ENCODE data around the gene CORO2A.
"Not testable (repeated sequence)": the region's sequence is repeated elsewhere in the genome, so short reads cannot be mapped to it uniquely, and the experiment has no call there.

Gene CORO2A

DNA sequence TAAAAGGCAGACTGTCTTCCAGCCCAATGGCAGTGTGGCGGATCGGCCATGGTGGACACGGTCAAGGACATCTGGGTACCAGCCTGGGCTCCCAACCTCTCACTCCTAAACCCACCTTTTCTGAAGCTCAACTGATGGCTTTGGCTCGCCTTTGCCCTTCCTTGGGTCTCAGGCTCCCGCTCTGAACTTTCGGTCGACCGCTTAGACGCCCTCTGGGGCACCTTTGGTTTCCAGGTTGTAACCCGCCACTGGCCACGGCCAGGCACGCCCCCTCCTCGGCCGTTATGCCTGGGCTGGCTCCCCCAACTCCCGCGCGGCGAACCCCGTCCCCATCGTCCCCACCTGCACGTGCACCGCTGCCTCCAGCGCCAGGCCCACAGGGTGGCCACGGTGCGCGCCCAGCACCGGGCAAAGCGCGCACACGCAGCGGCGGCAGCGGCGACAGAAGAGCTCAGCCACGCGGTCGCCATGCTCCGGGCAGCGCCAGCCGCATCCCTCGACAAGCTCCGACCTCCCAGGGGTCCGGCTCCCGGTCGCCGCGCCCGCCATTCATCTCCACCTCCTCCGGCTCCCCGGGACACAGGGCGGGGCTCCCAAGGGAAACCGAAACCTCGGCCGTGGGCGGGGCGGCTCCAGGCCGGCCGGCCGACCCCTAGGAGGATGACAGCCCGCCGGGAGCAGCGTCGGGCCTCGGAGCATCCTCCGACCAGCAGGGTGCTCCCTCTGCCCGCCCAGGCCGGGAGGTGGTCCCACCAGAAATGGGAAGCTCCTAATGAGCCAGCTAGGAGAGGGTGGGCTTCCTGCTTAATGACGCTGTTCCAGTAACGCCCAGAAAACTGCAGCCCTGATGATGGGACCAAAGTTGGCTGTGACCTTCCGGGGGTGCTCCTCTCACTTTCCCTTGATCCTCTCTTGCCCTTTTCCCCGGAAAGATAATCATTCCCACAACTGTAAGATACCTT lies 73.5 kb downstream of the CORO2A start, which contains the start of gene TRIM14:
Gene TRIM14 (minus strand): TSS at position 583 of the 962 bp plus-strand sequence. CDS start 34 bp downstream, at position 549.
- TF ChIP-seq POU2F2 (IDR thresholded peaks at IDR 0.05; ENCODE audit: low read depth, low read length) (no peak), POLR2A (IDR thresholded peaks at IDR 0.05; ENCODE audit: low read depth, low read length) (0 out of 2 replicates have a peak, but pooled peaks have one; percentile 13), PAX5 (IDR thresholded peaks at IDR 0.05; ENCODE audit: insufficient read depth, low read length, severe bottlenecking) (peak; percentile 19), TAF1 (IDR thresholded peaks at IDR 0.05; ENCODE audit: low read depth, low read length) (peak; percentile 58)
- FAIRE-seq (peak; percentile 90), DNase-seq (ENCODE audit: insufficient read length, low spot score) (peak; percentile 65)

DNA sequence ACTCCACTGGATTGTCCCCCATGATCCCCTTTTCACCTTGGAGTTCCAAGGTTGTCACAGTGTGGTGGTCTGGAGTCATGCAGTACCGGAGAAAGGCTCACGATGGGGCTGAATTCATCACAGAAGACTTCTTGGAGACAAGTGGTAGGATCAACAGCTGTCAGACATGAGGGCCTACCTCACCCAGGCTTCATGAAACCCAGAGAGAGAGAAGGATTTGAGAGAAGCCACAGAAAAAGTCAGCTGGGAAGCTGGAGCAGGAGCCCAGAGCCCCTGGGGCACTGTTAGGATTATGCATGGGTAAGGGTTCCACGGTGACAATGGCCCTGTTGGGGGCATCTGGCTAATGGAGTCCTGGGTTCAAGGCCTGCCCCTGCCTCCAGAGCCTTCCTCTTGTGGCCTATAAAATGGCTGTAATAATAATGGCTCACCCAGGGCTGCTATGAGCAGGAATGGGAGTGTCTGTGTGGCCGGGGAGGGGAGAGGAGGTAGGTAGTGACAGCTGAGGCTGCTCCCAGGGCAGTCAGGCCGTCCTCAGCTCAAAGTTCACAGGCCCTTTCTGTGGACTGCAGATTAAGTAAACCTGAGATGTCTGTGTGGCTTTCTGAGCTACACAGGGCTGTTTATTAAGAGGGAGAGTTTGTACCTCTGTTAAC lies 74.3 kb downstream of the CORO2A start:
- FAIRE-seq: peak; percentile 71
- no peak for TF ChIP-seq POU2F2 (IDR thresholded peaks at IDR 0.05; ENCODE audit: low read depth, low read length)
- no peak for TF ChIP-seq POLR2AphosphoS5 (IDR thresholded peaks at IDR 0.05; ENCODE audit: low read depth, low read length)
- DNase-seq (ENCODE audit: insufficient read length, low spot score): no peak

DNA sequence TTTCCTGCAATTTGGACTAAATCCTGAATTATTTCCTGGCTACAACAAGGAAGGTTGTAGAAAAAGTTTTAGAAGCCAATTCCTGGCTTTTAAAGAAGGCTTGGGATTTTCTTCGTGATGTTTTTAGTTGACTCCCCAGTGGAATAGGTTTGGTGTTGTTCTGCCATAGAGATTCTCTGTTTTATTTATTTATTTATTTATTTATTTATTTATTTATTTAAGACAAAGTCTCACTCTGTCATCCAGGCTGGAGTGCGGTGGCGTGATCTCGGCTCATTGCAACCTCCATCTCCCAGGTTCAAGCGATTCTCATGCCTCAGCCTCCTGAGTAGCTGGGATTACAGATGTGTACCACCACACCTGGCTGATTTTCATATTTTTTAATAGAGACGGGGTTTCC lies 75.3 kb downstream of the CORO2A start:
- DNase-seq (ENCODE audit: insufficient read length, low spot score); FAIRE-seq: not testable (repeated sequence)

DNA sequence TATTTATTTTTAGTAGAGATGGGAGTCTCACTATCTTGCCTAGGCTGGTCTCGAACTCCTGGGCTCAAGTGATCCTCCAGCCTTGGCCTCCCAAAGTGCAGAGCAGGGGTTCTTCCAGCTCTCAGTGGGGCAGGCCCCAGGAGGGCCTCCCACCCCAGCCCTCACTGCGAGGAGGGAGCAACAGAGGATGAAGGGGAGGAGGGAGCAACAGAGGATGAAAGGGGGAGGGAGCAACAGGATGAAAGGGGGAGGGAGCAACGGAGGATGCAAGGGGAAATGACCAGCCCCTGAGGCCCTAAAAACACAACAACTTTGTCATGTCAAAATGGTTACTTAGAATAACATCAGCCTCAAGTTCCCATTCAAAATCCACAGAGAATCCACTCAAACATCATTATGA lies 83.4 kb downstream of the CORO2A start:
- no peak for DNase-seq (ENCODE audit: insufficient read length, low spot score)
- TF ChIP-seq SPI1 (IDR thresholded peaks at IDR 0.05; ENCODE audit: low read depth, low read length): no peak
- no peak for TF ChIP-seq TAF1 (IDR thresholded peaks at IDR 0.05; ENCODE audit: low read depth, low read length)
- TF ChIP-seq POLR2AphosphoS5 (IDR thresholded peaks at IDR 0.05; ENCODE audit: low read depth, low read length): no peak
- no peak for TF ChIP-seq POU2F2 (IDR thresholded peaks at IDR 0.05; ENCODE audit: low read depth, low read length)
- peak; percentile 9 for FAIRE-seq

DNA sequence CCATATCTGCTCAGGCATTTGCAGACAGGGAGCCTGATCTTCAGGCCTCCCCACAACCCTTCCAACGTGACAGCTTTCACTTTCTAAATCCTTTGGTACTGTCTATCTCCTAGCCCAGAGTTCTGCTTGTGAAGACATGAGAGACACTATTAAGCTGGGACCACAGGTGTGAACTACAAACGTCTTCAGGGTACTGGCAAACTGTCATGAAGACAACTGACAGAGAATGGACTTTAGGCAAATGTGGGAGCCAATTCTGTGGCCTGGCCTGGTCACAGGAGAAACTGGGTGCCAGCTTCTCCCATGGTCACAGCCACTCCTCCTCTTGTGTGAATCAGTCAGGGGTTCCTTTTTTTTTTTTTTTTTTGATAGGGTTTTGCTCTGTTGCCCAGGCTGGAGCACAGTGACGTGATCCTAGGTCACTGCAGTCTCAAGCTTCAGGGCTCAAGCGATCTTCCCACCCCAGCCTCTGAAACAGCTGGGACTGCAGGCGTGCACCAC lies 83.9 kb downstream of the CORO2A start:
- FAIRE-seq: peak; percentile 51
- no peak for DNase-seq (ENCODE audit: insufficient read length, low spot score)
- TF ChIP-seq POLR2A (IDR thresholded peaks at IDR 0.05; ENCODE audit: low read depth, low read length) (no peak), TAF1 (IDR thresholded peaks at IDR 0.05; ENCODE audit: low read depth, low read length) (no peak), PAX5 (IDR thresholded peaks at IDR 0.05; ENCODE audit: insufficient read depth, low read length, severe bottlenecking) (no peak), SPI1 (IDR thresholded peaks at IDR 0.05; ENCODE audit: low read depth, low read length) (peak; percentile 42; the same call in 1 of the 2 replicates), POU2F2 (IDR thresholded peaks at IDR 0.05; ENCODE audit: low read depth, low read length) (no peak), POLR2AphosphoS5 (IDR thresholded peaks at IDR 0.05; ENCODE audit: low read depth, low read length) (no peak)

DNA sequence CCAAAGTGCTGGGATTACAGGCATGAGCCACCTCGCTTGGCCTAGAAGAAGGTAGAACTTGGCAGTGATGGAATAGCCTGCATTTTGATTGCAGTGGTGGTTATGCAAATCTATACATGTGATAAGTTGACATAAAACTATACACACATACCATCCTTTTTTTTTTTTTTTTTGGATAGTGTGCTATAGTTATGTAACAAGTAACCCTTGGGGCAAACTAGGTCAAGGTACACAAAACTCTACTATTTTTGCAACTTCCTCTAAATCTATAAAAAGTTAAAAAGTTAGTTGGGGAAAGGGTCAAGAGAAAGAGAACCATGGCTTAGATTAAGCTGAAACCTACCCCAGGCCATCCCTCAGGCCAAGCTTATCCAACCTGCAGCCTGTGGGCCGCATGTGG lies 84.5 kb downstream of the CORO2A start:
- DNase-seq (ENCODE audit: insufficient read length, low spot score): no peak
- TF ChIP-seq PAX5 (IDR thresholded peaks at IDR 0.05; ENCODE audit: insufficient read depth, low read length, severe bottlenecking): no peak
- peak; percentile 26 for FAIRE-seq

DNA sequence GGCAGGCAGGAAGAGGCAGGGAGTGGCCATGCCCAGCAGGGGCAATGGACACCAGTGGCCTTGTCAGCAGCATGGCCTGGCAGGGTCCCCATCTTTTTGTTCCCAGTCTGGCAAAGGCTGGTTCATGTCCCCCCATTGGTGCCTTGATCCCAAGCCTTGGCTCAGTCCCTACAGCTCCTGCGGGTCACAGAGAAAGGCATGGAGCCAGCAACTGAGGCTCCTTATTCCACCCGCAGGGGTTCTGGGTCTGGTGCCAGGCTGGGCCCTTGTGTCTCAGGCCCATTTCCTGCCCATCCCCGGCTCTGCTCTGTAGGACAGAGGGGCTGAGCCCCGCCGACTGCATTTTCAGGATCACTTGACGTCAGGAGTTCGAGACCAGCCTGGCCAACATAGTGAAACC lies 87.4 kb downstream of the CORO2A start:
- TF ChIP-seq SPI1 (IDR thresholded peaks at IDR 0.05; ENCODE audit: low read depth, low read length) (no peak), PAX5 (IDR thresholded peaks at IDR 0.05; ENCODE audit: insufficient read depth, low read length, severe bottlenecking) (no peak), TAF1 (IDR thresholded peaks at IDR 0.05; ENCODE audit: low read depth, low read length) (no peak), POLR2AphosphoS5 (IDR thresholded peaks at IDR 0.05; ENCODE audit: low read depth, low read length) (no peak), POLR2A (IDR thresholded peaks at IDR 0.05; ENCODE audit: low read depth, low read length) (no peak)
- DNase-seq (ENCODE audit: insufficient read length, low spot score): no peak
- no peak for FAIRE-seq

DNA sequence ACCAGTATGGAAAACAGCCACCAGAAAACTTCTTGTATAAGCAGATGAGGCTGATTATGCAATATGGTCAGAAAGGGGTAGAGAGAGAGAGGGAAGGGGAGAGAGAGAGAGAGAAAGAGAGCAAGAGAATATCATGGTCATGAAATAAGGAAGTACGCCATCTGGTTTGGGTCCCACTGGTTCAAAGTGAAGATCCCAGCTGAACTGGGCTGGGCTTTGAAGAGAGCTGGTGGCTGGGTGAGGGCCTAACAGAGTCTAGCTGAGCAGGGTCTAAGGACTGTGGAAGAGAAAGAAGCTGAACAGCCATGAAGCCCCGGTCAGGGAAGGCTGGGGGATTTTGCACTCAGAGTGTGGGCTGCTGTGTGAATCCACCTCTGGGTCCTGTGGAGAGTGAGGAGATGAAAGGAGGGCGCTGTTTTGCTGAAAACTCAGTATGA lies 88.0 kb downstream of the CORO2A start:
- FAIRE-seq: peak; percentile 84
- peak; percentile 23; the same call in 1 of the 2 replicates for TF ChIP-seq SPI1 (IDR thresholded peaks at IDR 0.05; ENCODE audit: low read depth, low read length)
- no peak for TF ChIP-seq POLR2AphosphoS5 (IDR thresholded peaks at IDR 0.05; ENCODE audit: low read depth, low read length)
- TF ChIP-seq PAX5 (IDR thresholded peaks at IDR 0.05; ENCODE audit: insufficient read depth, low read length, severe bottlenecking): no peak
- TF ChIP-seq POLR2A (IDR thresholded peaks at IDR 0.05; ENCODE audit: low read depth, low read length): no peak
- no peak for TF ChIP-seq TAF1 (IDR thresholded peaks at IDR 0.05; ENCODE audit: low read depth, low read length)
- DNase-seq (ENCODE audit: insufficient read length, low spot score): no peak

DNA sequence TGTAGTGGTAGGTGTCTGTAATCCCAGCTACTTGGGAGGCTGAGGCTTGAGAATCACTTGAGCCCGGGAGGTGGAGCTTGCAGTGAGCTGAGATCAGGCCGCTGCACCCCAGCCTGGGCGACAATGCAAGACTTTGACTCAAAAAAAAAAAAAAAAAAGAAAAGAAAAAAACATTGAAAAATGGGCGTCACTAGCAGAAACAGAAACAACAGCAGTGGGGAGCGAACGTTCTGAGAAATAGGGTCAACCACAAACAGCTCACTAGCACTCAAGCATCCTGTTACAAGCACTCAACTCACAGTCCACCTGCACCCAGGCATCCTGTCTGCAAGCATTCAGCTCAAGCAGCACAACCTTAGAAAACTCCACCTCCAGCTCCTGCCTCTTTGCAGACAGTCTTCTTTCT lies 90.6 kb downstream of the CORO2A start:
- DNase-seq (ENCODE audit: insufficient read length, low spot score): peak; percentile 57
- peak; percentile 98 for FAIRE-seq
- TF ChIP-seq PAX5 (IDR thresholded peaks at IDR 0.05; ENCODE audit: insufficient read depth, low read length, severe bottlenecking): no peak
- no peak for TF ChIP-seq POLR2AphosphoS5 (IDR thresholded peaks at IDR 0.05; ENCODE audit: low read depth, low read length)
- peak; percentile 49; the same call in 1 of the 2 replicates for TF ChIP-seq POLR2A (IDR thresholded peaks at IDR 0.05; ENCODE audit: low read depth, low read length)
- no peak for TF ChIP-seq SPI1 (IDR thresholded peaks at IDR 0.05; ENCODE audit: low read depth, low read length)
- no peak for TF ChIP-seq TAF1 (IDR thresholded peaks at IDR 0.05; ENCODE audit: low read depth, low read length)
- TF ChIP-seq POU2F2 (IDR thresholded peaks at IDR 0.05; ENCODE audit: low read depth, low read length): peak; percentile 77

DNA sequence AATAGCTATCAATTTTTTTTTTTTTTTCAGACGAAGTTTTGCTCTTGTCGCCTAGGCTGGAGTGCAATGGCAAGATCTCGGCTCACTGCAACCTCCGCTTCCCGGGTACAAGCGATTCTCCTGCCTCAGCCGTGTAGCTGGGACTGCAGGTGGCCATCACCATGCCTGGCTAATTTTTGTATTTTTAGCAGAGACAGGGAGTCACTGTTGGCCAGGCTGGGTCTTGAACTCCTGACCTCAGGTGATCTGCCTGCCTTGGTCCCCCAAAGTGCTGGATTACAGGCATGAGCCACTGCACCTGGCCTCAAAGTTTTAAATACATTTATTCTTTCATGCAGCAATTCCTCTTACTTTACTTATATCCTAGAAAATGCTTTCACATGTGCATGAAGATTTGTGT lies 91.0 kb downstream of the CORO2A start:
- FAIRE-seq: no peak
- TF ChIP-seq SPI1 (IDR thresholded peaks at IDR 0.05; ENCODE audit: low read depth, low read length) (no peak), POU2F2 (IDR thresholded peaks at IDR 0.05; ENCODE audit: low read depth, low read length) (no peak), POLR2A (IDR thresholded peaks at IDR 0.05; ENCODE audit: low read depth, low read length) (no peak), TAF1 (IDR thresholded peaks at IDR 0.05; ENCODE audit: low read depth, low read length) (no peak), POLR2AphosphoS5 (IDR thresholded peaks at IDR 0.05; ENCODE audit: low read depth, low read length) (no peak), PAX5 (IDR thresholded peaks at IDR 0.05; ENCODE audit: insufficient read depth, low read length, severe bottlenecking) (no peak)
- DNase-seq (ENCODE audit: insufficient read length, low spot score): no peak
